Activated T-cell treated with anti-CD3 and anti-CD28 coated beads, Interleukin-2, amount 50 U/mL, for 1 hour (primary cell): ENCODE measurements around the gene TLDC2.
"Not testable (repeated sequence)": the region's sequence is repeated elsewhere in the genome, so short reads cannot be mapped to it uniquely, and the experiment has no call there.

ENCODE experiments used
- DNase-seq: peaks from one replicate; pipeline ENCODE4 v3.0.0-alpha.2; 2020

The TLDC2 gene

GRCh38 chr20:36917240-36917639 is 41.3 kb downstream of the TLDC2 start:
- DNase-seq: no peak

DNA sequence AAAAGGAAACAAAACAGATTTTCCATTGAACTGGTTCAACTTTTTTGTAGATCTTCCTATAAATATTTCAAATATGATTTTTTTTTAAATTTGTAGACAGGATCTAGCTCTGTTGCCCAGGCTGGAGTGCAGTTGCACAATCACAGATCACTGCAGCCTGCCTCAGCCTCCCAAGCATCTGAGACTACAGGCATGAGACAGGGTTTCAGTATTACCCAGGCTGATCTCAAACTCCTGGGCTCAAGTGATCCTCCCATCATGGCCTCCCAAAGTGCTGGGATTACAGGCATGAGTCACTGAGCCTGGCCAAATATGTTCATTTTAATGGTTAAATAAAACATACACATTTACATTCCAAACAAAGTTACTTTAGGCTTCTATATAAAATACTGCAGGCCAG is 42.0 kb downstream of the TLDC2 start:
- peak; percentile 5 for DNase-seq

GRCh38 chr20:36919715-36920333 is 43.9 kb downstream of the TLDC2 start:
- DNase-seq: peak; percentile 4

DNA sequence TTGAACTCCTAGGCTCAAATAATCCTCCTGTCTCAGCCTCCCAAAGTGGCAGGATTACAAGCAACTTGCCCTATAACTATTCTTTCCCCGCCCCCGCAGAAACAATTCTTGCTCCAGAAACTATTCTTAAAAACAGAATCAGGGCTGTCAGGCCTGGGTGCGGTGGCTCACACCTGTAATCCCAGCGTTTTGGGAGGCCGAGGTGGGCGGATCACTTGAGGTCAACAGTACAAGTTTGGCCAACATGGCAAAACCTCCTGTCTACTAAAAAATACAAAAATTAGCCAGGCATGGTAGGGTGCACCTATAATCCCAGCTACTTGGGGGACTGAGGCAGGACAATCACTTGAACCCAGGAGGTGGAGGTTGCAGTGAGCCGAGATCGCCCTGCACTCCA is 44.4 kb downstream of the TLDC2 start:
- peak; percentile 12 for DNase-seq

GRCh38 chr20:36924167-36925045 is 48.5 kb downstream of the TLDC2 start:
- no peak for DNase-seq

GRCh38 chr20:36925234-36925633 is 49.3 kb downstream of the TLDC2 start:
- no peak for DNase-seq

DNA sequence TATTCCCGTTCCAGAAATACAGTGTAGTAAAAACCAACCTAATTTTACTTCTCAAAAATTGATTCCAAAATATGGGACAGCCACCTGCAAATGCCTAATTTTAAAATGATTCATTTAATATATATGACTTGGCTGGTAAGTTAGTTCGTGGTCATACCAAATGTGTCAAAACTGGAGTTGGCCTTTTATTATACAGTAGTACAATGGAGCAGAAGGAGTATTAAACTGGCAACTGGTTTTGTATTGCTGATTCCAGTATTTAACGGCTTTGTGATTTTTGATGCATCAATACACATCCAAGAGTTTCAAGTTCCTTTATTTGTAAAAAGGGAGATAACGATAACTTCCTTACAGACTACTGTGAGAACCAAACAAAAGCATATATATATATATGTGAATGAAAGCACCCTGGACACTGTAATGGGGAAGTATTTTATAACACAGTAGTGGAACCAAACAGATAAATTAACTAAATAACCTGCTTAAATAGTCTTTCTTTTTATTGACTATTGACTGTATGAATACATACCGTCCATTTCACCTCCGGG is 50.8 kb downstream of the TLDC2 start:
- DNase-seq: no peak

DNA sequence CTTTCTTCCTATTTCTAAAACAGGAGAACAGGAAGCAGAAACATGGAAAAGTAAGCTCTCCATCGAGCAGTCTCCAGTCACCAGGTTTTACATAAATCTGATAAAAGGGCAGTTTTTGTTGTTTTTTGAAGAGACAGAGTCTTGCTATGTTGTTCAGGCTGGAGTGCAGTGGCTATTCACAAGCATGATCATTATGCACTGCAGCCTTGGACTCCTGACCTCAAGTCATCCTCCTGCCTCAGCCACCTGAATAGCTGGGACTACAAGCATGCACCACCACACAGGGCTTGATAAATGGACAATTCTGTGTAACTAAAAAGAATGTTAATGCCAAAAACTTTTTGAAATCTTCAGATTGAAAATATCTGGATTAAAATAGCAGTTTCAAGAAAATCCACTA is 51.8 kb downstream of the TLDC2 start:
- no peak for DNase-seq

DNA sequence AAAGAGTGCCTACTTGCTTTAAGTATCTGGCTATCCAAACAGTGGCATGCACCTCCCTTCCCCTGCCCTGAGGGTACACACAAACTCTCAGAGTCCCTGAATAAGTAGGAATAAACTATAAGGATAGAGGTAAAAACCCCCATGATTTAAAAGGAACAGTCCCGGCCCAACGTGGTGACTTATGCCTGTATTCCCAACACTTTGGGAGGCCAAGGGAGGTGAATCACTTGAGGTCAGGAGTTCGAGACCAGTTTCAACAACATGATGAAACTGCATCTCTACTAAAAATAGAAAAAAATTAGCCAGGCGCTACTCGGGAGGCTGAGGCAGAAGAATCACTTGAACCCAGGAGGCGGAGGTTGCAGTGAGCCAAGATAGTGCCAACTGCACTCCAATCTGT is 53.4 kb downstream of the TLDC2 start:
- DNase-seq: no peak

DNA sequence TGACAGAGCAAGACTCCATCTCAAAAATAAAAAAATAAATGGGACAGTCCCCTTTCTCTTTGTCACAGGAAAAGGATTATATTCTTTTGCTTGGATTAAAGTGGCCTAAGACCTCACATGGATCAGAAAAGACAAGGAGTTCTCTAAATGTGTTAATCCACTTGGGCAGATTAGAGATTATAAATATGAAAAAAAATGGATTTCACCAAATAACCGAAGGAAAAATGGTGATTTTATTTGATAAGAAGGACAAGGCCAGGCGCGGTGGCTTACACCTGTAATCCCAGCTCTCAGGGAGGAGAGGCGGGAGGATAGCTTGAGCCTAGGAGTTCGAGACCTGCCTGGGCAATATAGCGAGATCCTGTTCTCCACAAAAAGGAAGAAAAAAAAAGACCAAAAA is 53.8 kb downstream of the TLDC2 start:
- DNase-seq: no peak

- DNase-seq: not testable (repeated sequence)
Measured at GRCh38 chr20:36932067-36932466, 56.1 kb downstream of the TLDC2 start.

DNA sequence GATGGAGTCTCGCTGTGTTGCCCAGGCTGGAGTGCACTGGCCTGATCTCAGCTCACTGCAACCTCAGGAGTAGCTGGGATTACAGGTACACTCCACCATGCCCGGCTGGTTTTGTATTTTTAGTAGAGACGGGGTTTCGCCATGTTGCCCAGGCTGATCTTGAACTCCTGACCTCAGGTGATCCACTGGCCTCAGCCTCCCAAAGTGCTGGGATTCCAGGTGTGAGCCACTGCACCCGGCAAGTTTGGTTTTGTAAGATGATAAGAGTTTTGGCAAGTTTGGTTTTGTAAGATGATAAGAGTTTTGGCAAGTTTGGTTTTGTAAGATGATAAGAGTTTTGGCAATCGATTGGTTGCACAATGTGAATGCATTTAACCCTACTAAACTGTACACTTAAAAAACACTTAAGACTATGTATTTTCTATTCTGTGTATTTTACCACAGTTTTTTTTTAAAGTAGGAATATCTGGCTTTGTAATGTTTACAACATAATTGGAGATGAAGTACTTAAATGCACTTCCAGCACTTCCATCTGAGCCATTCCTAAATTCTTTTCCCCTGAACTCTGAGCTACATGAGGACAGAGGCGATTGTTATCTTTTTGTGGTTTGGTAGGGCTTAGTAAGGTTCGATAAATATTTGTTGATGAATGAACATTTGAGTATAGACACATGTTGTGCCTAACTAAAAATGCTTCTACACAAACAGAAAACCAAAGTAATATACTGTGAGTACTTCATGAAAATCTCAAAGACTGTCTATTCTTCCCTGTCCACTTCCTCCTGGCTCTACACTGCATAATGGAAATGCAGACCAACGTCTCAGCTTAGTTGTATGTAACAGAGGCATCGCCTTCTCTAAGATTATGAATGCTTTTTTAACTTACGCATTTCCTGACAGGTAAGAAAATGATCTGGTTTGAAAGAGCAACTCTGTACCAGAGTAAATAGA is 56.8 kb downstream of the TLDC2 start:
- no peak for DNase-seq

DNA sequence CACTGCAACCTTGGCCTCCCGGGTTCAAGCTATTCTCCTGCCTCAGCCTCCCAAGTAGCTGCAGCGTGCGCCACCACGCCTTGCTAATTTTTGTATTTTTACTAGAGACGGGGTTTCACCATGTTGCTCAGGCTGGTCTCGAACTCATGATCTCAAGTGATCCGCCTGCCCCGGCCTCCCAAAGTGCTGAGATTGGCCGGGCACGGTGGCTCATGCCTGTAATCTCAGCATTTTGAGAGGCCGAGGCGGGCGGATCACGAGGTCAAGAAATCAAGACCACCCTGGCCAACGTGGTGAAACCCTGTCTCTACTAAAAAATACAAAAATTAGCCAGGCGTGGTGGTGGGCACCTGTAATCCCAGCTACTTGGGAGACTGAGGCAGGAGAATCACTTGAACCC is 57.6 kb downstream of the TLDC2 start:
- not testable (repeated sequence) for DNase-seq

- no peak for DNase-seq
Measured at GRCh38 chr20:36936341-36936740, 60.4 kb downstream of the TLDC2 start.

- DNase-seq: not testable (repeated sequence)
Measured at GRCh38 chr20:36936761-36937401, 60.9 kb downstream of the TLDC2 start.

- no peak for DNase-seq
Measured at GRCh38 chr20:36937402-36937770, 61.4 kb downstream of the TLDC2 start.

GRCh38 chr20:36941401-36941835 is 65.5 kb downstream of the TLDC2 start:
- DNase-seq: no peak
